ENCODE measurements around the gene MTFP1.

GRCh38 chr22:30422481-30423300 is 2.9 kb upstream of the MTFP1 start:
- TF ChIP-seq, protein P1, sequence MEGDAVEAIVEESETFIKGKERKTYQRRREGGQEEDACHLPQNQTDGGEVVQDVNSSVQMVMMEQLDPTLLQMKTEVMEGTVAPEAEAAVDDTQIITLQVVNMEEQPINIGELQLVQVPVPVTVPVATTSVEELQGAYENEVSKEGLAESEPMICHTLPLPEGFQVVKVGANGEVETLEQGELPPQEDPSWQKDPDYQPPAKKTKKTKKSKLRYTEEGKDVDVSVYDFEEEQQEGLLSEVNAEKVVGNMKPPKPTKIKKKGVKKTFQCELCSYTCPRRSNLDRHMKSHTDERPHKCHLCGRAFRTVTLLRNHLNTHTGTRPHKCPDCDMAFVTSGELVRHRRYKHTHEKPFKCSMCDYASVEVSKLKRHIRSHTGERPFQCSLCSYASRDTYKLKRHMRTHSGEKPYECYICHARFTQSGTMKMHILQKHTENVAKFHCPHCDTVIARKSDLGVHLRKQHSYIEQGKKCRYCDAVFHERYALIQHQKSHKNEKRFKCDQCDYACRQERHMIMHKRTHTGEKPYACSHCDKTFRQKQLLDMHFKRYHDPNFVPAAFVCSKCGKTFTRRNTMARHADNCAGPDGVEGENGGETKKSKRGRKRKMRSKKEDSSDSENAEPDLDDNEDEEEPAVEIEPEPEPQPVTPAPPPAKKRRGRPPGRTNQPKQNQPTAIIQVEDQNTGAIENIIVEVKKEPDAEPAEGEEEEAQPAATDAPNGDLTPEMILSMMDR (conservative IDR thresholded peaks at IDR 0.05; ENCODE audit: low read depth, low read length): no peak
- TF ChIP-seq EZH2phosphoT487 (IDR thresholded peaks at IDR 0.05; ENCODE audit: borderline replicate concordance, low read length) (no peak), EZH2 (IDR thresholded peaks at IDR 0.05; ENCODE audit: low read length, unreplicated experiment) (no peak)

Measured in PC-3 (cell line).